Small intestine (tissue), 7 donors: ENCODE measurements around the gene PHB1. TPM values are rescaled to one million over a fixed set of nuclear protein-coding genes. Genes with fewer than 3 reads are reported as not detected.

Source experiments
- DNase-seq, 2 donors: peaks; one replicate each; pipeline versions ENCODE4 v3.0.0 to v3.0.0-alpha.2; 2013
- FAIRE-seq: peaks from 2 replicates; lab custom pipeline; 2012; peaks lifted over from hg19 to GRCh38; lab: Jason Lieb, UNC
- H3K27ac ChIP-seq, 3 donors: one replicate each; pipeline ENCODE4 v1.5.1; 2013; ENCODE audit warnings: low read length in 2 of 3, mild to moderate bottlenecking in 2 of 3, control low read depth in 1 of 3, inconsistent platforms in 1 of 3, low read depth in 1 of 3, moderate library complexity in 1 of 3
- H3K27me3 ChIP-seq, 3 donors: one replicate each; pipeline ENCODE4 v1.6.1; 2013; ENCODE audit warnings: low read length in 3 of 3, inconsistent platforms in 1 of 3; ENCODE audit not compliant: control insufficient read depth in 3 of 3, insufficient read depth in 3 of 3
- H3K36me3 ChIP-seq, 3 donors: one replicate each; pipeline ENCODE4 v1.6.1; 2013; ENCODE audit warnings: low read length in 3 of 3, inconsistent platforms in 1 of 3, low read depth in 1 of 3, mild to moderate bottlenecking in 1 of 3, moderate library complexity in 1 of 3; ENCODE audit not compliant: control insufficient read depth in 3 of 3, insufficient read depth in 2 of 3
- H3K4me1 ChIP-seq, 3 donors: one replicate each; pipeline ENCODE4 v1.6.1; 2013; ENCODE audit warnings: low read length in 2 of 3, inconsistent platforms in 1 of 3, low read depth in 1 of 3, mild to moderate bottlenecking in 1 of 3, moderate library complexity in 1 of 3; ENCODE audit not compliant: control insufficient read depth in 3 of 3, insufficient read depth in 2 of 3
- H3K4me3 ChIP-seq, 3 donors: one replicate each; pipeline ENCODE4 v1.5.1; 2013; ENCODE audit warnings: low read length in 3 of 3, control low read depth in 1 of 3, inconsistent platforms in 1 of 3, low read depth in 1 of 3, mild to moderate bottlenecking in 1 of 3, moderate library complexity in 1 of 3
- H3K9me3 ChIP-seq, 2 donors: one replicate each; pipeline ENCODE4 v1.6.1; 2013; ENCODE audit warnings: low read depth in 1 of 2, low read length in 1 of 2; ENCODE audit not compliant: control insufficient read depth in 2 of 2, insufficient read depth in 1 of 2
- WGBS, 3 donors: extraction: QIAGEN DNeasy Blood & Tissue Kit; methylation state at CpG; one replicate each; pipeline ENCODE4 v1.1.7; 2013; 5-methylcytosine and 5-hydroxymethylcytosine counted together
- polyA plus RNA-seq, 4 donors: library from polyadenylated mRNA; stranded (reverse) in 3 of 4; unstranded in 1 of 4; fragments of 200-250 nt in 3 of 4; fragments of 120-200 nt in 1 of 4; gene quantifications; one replicate each; pipeline versions ENCODE4 v1.2.1 to v1.2.3, GENCODE V29; 2013
- donor health status: healthy with polysubstance abuse.
- donor health status: control.
- donor health status: control.
- donor health status: Bipolar disorder and iron deficiency.
- donor health status: healthy.

The PHB1 gene
- polyA plus RNA-seq, 4 donors: 108 to 301 (median 134) TPM

- 27 to 28% (median 28%) methylated on average over 5 of the region's 5 CpGs for WGBS, 3 donors
- H3K27me3 ChIP-seq: peaks cover 2 to 52% (median 12%) of the 10 kb centered on the region in 3 donors
These were observed 41.7 kb upstream of the PHB1 start for GRCh38 chr17:49456183-49456965.

GRCh38 chr17:49455272-49455861, 40.7 kb upstream of the PHB1 start:
- FAIRE-seq: no peak
- 37 to 59% (median 38%) methylated on average over 9 of the region's 9 CpGs for WGBS, 3 donors

More at GRCh38 chr17:49456183-49456965, 41.7 kb upstream of the PHB1 start:
- Histone ChIP-seq H3K4me1 (no peaks in the 10 kb centered on the region), H3K27ac (peak overlapping the region in 1 of 3 donors; percentile 31), H3K9me3 (no peaks in the 10 kb centered on the region), H3K4me3 (no peak overlapping the region), H3K36me3 (no peaks in the 10 kb centered on the region)
- FAIRE-seq (no peak), DNase-seq (no peak)

GRCh38 chr17:49454050-49454449, 39.4 kb upstream of the PHB1 start:
- Histone ChIP-seq H3K4me3 (no peak overlapping the region), H3K4me1 (no peaks in the 10 kb centered on the region), H3K9me3 (no peaks in the 10 kb centered on the region), H3K36me3 (no peaks in the 10 kb centered on the region), H3K27ac (no peak overlapping the region), H3K27me3 (peaks cover 2 to 30% (median 10%) of the 10 kb centered on the region in 3 donors)
- FAIRE-seq (no peak), DNase-seq (no peak)
- 35 to 63% (median 36%) methylated on average over 5 of the region's 5 CpGs for WGBS, 3 donors

More at GRCh38 chr17:49455272-49455861, 40.7 kb upstream of the PHB1 start:
- DNase-seq: no peak
- Histone ChIP-seq H3K4me3 (no peak overlapping the region), H3K27me3 (peaks cover 2 to 43% (median 10%) of the 10 kb centered on the region in 3 donors), H3K4me1 (no peaks in the 10 kb centered on the region), H3K9me3 (no peaks in the 10 kb centered on the region), H3K36me3 (no peaks in the 10 kb centered on the region), H3K27ac (peak overlapping the region in 1 of 3 donors; percentile 31)

GRCh38 chr17:49452661-49453060, 38.0 kb upstream of the PHB1 start:
- H3K4me3 ChIP-seq: no peak overlapping the region
- no peak for DNase-seq
- H3K9me3 ChIP-seq: no peaks in the 10 kb centered on the region
- H3K27me3 ChIP-seq: peaks cover 2 to 27% (median 10%) of the 10 kb centered on the region in 3 donors
- no peaks in the 10 kb centered on the region for H3K4me1 ChIP-seq
- no peak overlapping the region for H3K27ac ChIP-seq
- WGBS, 3 donors: 84 to 89% (median 88%) methylated on average over 4 to 5 of the region's 5 CpGs
- H3K36me3 ChIP-seq: no peaks in the 10 kb centered on the region
- no peak for FAIRE-seq

- WGBS, 3 donors: 32 to 42% (median 34%) methylated on average over 5 of the region's 5 CpGs
- H3K4me3 ChIP-seq: no peak overlapping the region
- H3K4me1 ChIP-seq: no peaks in the 10 kb centered on the region
- H3K36me3 ChIP-seq: no peaks in the 10 kb centered on the region
- no peaks in the 10 kb centered on the region for H3K9me3 ChIP-seq
- H3K27ac ChIP-seq: no peak overlapping the region
- peaks cover 2 to 23% (median 8%) of the 10 kb centered on the region in 3 donors for H3K27me3 ChIP-seq
- FAIRE-seq: no peak
- DNase-seq: no peak
These were observed 37.5 kb upstream of the PHB1 start for GRCh38 chr17:49452201-49452600.

GRCh38 chr17:49450735-49451134, 36.1 kb upstream of the PHB1 start:
- Histone ChIP-seq H3K9me3 (no peaks in the 10 kb centered on the region), H3K27me3 (peaks cover 0 to 20% (median 8%) of the 10 kb centered on the region in 3 donors), H3K27ac (no peak overlapping the region), H3K4me3 (no peak overlapping the region), H3K36me3 (no peaks in the 10 kb centered on the region), H3K4me1 (no peaks in the 10 kb centered on the region)
- 50 to 79% (median 61%) methylated on average over 3 of the region's 3 CpGs for WGBS, 3 donors
- FAIRE-seq (no peak), DNase-seq (no peak)

GRCh38 chr17:49450181-49450580, 35.5 kb upstream of the PHB1 start:
- Histone ChIP-seq H3K4me1 (no peaks in the 10 kb centered on the region), H3K4me3 (no peak overlapping the region), H3K9me3 (no peaks in the 10 kb centered on the region), H3K36me3 (no peaks in the 10 kb centered on the region), H3K27me3 (peaks cover 0 to 23% (median 5%) of the 10 kb centered on the region in 3 donors), H3K27ac (no peak overlapping the region)
- no peak for FAIRE-seq
- 72 to 89% (median 75%) methylated on average over 4 of the region's 4 CpGs for WGBS, 3 donors
- no peak for DNase-seq

- Histone ChIP-seq H3K27ac (no peak overlapping the region), H3K4me3 (no peak overlapping the region), H3K4me1 (no peaks in the 10 kb centered on the region), H3K36me3 (no peaks in the 10 kb centered on the region), H3K27me3 (peaks cover 0 to 17% (median 4%) of the 10 kb centered on the region in 3 donors), H3K9me3 (no peaks in the 10 kb centered on the region)
- DNase-seq: no peak
- FAIRE-seq: no peak
- WGBS, 3 donors: 83 to 85% (median 84%) methylated on average over 9 of the region's 9 CpGs
These were observed 33.1 kb upstream of the PHB1 start for GRCh38 chr17:49447628-49448302.
